NCI-H1417 (cell line): Measurements from ENCODE around the gene SEC62.

ENCODE experiments used
- DNase-seq, 3 experiments: peaks; one replicate each; lab custom pipeline; 2025; lab: John Stamatoyannopoulos, UW

Gene SEC62

DNA sequence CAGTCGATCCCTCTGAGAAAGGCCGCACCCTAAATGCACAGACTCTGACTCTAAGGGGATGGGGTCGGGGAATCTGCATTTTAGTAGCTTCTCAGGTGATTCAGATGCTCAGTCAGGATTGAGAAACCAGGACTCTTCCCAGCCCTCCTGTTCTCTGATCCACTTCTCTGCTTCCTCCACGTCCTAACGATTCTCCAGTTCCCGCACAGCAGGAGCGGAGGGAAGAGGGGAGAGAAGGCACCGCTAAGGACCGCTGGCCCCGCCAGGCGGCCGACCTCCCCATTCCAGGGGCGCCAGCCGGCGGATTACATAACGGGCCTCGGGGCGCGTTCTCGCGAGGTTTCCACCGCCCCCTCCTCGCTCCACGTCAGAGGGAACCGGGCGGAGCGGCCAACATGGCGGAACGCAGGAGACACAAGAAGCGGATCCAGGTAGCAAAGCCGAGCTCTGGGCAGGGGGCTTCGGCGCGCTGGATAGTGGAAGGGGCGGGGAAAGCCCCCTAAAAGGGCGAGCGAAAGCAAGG is at the start of gene SEC62:
Gene SEC62, plus strand, starts transcription at position 380 of the 523 bp plus-strand sequence. Its CDS starts 16 bp downstream, at position 396.
- peak; percentile 94 to 98 (median 98) for DNase-seq

DNA sequence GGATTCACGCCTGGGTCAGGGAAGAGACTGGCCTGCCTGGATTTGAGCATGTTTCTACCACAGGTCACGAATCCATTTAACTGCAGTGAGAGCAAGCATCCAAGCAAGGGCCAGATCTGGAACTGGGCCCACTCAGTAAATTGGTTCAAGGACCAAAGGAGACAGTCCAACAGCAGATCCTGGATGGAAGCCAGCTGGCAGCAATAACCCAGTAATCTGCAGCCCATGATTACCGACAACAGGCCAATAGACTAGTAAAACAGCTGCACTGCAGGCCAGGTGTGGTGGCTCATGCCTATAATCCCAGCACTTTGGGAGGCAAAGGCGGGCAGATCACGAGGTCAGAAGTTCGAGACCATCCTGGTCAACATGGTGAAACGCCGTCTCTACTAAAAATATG is 43.4 kb upstream of the SEC62 start:
- peak in 1 of 3 experiments; percentile 68 for DNase-seq

DNA sequence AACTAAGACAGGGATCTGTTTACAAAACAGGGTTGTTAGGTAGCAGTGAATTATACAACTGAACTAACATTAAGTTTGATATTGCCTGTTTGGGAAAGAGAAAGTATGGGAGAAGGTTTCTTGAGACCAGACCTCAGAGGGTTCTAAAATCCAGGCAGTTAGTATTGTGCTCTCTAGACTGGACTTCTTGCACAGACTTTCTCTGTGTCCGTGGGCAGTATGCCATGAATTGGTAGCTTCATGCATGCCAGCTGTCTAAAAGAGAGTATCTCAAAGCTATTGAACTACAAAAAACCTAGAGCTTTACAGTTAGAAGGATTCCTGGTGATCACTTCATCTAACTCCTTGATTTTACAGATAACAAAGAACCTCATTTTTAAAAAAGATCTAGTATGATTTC is 42.8 kb upstream of the SEC62 start:
- DNase-seq: no peak

DNA sequence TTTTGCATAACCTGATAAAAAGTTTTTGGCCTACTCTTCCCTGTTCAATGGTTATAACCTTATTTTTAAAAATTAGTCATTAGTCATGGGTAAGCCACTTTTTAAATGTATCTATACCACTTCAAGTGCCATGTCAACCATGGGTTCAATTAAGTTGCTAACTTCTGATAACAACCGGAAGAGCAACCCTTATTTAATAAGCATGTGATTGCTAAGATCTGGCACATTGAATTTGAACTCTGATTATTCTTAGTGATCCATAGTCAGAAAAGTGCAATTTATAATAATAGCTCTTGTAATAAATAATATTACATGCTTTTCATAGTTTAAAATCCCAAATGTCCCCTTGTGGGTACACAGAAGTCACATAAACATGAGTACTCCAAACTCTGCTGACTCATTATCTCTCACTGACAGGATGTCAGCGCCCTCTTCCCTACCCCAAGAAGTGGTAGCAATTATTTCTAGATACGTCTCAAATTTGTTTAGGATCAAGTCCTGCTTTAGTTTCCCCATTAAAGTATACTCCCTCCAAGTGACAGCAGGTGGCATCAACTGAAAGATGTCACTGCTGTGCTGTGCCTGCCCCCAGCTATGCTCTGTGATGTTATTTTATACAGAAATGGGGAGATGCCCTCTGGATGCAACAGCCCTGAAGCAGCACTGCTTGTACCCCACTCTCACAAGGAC is 36.6 kb upstream of the SEC62 start:
- DNase-seq: peak in 1 of 3 experiments; percentile 19

- DNase-seq: no peak
Measured at GRCh38 chr3:169930843-169931242, 35.8 kb upstream of the SEC62 start.

DNA sequence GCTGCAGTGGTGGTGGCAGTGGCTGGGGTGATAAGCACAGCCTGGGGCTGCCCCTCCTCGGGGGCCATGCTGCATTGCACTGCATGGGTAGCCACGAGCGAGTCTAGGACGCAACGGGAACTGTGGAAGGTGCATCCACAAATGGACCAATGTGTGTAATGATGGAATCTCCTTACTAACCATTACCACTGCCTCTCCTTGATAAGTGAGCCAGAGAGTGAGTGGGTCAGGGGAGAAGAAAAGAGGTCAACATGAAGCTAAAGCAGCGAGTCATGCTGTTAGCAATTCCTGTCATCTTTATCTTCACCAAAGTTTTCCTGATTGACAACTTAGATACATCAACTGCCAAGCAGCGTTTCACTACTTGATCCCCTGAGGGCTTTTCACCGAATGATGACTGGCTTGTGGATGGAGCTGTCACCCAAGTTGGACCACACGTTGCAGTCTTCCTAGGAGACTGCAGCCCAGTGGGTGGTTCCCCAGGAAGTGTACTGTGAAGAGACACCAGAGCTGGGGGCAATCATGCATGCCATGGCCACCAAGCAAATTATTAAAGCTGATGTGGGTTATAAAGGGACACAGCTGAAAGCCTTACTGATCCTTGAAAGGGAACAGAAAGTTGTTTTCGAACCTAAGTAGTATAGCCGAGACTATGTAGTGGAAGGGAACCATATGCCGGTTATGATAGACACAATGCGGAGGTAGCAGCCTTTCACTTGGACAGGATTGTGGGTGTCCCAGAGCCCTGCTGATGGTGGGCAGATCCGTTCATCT is 34.7 kb upstream of the SEC62 start:
- no peak for DNase-seq

DNA sequence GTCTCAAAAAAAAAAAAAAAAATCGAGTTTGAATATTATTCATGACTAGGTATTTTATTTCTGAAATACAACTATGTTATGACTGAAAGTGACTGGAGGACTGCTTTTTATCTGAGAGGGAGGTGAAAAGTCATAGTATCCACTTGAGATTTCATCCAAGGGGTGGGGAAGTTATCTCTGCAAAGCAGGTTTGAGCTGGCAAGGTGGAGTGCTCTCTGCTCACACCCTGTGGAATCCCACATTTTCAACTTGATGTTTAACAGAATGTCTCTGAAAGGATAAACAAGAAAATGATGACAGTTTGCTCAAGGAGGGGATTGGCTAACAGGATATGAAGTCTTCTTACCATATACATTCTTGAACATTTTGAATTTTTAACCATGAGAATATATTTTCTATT is 27.3 kb upstream of the SEC62 start:
- DNase-seq: no peak

DNA sequence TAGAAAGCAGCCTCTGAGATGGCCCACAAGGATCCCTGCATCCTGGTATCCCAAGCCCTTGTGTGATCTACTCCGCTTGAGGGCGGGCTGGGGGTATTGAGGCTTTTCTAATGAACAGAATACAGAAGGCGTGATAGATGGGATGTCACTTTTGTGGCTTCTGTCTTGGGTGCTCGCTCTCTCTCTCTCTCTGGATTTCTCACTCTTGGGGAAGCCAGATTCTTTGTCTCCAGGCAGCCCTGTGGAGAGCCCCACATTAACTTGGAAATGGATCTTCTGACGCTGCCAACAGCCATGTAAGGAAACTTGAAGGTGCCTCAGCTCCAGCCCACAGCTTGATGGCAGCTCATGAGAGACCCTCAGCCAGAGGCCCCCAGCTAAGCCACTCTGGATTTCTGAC is 26.9 kb upstream of the SEC62 start:
- no peak for DNase-seq

DNA sequence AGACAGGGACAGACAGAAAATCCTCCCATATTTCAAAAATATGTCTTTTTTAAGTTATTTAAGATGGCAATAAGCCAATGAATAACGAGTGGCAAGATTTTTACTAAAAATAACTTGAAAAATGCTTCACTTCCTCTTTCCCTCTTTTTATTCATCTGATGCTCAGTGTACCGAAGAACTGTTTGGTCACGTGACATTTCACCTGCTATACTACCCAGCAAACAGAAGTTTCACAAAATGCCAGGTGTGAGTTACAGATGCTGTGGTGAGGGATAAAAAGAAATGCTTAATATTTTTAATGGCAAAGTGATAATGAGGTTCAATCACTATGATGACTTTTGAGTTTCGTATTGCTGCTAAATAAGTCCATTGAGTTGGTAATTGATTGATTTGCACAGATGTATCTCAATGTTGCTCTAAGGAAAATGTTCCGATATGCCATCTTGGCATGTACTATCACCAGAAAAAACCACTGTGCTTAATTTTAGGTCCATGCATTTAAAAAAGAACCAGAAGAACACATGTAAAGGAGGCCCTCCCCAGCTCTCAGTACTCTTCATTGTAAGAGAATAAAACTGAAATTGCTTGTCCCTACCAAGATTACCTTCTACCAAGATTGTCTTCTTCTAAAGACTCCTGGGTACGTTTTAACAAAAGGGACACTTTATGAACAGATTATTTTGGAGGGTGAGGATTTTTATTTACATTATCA is 26.0 kb upstream of the SEC62 start:
- peak in 2 of 3 experiments; percentile 23 to 61 for DNase-seq

DNA sequence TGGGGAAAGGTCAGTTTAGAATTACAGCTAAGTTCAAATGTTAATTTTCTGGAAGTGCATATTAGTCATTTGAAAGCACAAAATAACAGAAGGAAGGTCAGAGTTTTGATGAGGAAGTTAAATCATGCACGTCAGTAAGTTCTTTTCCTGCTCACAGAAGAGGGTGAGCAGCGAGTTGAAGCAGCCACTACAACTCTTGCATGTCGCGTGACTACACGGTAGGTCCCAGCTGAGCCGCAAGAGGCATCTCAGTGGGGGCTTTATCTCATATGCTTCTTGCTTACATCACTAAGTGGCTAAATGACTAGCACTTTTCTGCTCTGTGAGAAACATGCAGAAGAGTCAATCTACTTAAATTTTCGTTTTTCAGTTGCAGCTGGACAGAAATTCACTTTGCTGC is 21.3 kb upstream of the SEC62 start:
- no peak for DNase-seq

DNA sequence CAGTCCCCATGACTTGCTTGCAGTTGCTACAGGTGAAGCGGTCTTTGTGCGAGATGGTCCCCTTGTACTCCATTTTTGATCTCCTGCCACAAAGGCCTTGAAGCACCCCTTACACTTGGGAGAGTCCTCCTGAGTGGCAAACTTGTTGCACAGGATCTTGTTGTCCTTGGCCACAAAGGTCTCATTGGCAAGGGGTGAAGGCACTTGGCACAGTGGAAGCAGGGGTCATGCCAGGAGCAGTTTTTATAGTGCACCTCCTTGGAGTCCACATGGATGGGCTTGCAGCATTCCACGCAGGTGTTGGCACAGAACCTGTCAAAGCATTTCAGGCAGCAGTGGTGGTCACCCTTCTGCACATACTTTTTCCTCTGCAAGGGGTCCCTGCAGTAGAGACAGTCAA is 20.3 kb upstream of the SEC62 start:
- no peak for DNase-seq

- peak in 2 of 3 experiments; percentile 66 to 78 for DNase-seq
Measured at GRCh38 chr3:169948559-169949448, 17.8 kb upstream of the SEC62 start.

DNA sequence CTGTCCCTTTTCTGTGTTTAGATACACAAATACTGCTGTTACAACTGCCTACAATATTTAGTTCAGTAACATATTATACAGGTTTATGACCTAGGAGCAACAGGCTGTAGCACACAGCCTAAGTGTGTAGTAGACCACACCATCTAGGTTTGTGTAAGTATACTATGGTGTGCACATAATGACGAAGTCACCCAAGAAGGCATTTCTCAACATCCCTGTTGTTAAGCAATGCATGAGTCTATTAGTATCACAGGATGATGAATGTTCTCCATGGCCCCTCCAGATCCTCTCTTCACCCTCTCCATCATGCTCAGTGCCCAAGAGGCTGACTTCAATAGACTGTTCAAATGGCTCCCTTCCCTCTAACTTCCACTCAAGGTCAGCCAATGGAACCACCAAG is 14.6 kb upstream of the SEC62 start:
- no peak for DNase-seq

- DNase-seq: no peak
Measured at GRCh38 chr3:169953462-169954141, 13.0 kb upstream of the SEC62 start.

GRCh38 chr3:169954142-169954756 is 12.4 kb upstream of the SEC62 start:
- DNase-seq: no peak

DNA sequence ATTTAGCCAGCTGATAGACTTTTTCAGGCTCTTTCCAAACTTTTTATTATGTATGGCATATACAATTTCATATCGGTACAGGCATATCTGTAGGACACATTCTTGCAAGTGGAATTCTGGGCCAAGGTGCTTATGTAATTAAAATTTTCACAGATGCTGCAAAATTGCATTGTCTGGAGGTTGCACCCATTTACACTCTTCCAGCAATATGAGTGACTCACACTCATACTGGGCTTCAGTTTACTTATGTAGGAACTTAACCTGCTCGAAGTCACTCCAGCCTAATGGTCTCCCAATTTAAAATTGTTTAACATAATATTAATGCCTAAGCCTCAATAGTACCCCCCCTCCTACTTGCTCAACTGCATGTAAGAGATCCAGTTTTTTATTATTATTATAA is 11.2 kb upstream of the SEC62 start:
- DNase-seq: no peak

GRCh38 chr3:169964176-169964575 is 2.4 kb upstream of the SEC62 start:
- DNase-seq: no peak

- peak; percentile 35 to 95 (median 67) for DNase-seq
Measured at GRCh38 chr3:169965562-169966427, 812 bp upstream of the SEC62 start.
